Activated CD4-positive, alpha-beta T cell treated with anti-CD3 and anti-CD28 coated beads for 4 hours (primary cell): Measurements from ENCODE around the gene NEU4.
"Not testable (repeated sequence)": the region's sequence is repeated elsewhere in the genome, so short reads cannot be mapped to it uniquely, and the experiment has no call there.

Experiments
- DNase-seq, 2 donors: peaks; one replicate each; pipeline ENCODE4 v3.0.0-alpha.2; 2020

Gene NEU4

GRCh38 chr2:241808721-241809382 is at the start of gene NEU4:
NEU4 (plus strand) TSS chr2:241809193; CDS start chr2:241814485, 5,292 bp downstream.
- DNase-seq: no peak

- DNase-seq: not testable (repeated sequence)
These were observed 49.1 kb upstream of the NEU4 start for GRCh38 chr2:241759893-241760292.

- DNase-seq: no peak
These were observed 48.7 kb upstream of the NEU4 start for GRCh38 chr2:241760301-241760771.

- DNase-seq: no peak
These were observed 46.6 kb upstream of the NEU4 start for GRCh38 chr2:241762321-241762932.

GRCh38 chr2:241762933-241763369 is 46.0 kb upstream of the NEU4 start:
- peak; percentile 37 to 45 for DNase-seq

GRCh38 chr2:241763551-241764274 is 45.3 kb upstream of the NEU4 start:
- no peak for DNase-seq

GRCh38 chr2:241764275-241765241 is 44.4 kb upstream of the NEU4 start:
- DNase-seq: no peak

GRCh38 chr2:241767464-241768250 is 41.3 kb upstream of the NEU4 start:
- DNase-seq: no peak

GRCh38 chr2:241768251-241768711 is 40.7 kb upstream of the NEU4 start:
- DNase-seq: no peak

GRCh38 chr2:241768850-241769249 is 40.1 kb upstream of the NEU4 start:
- DNase-seq: no peak

GRCh38 chr2:241769819-241770184 is 39.2 kb upstream of the NEU4 start:
- DNase-seq: no peak

GRCh38 chr2:241770185-241770935 is 38.6 kb upstream of the NEU4 start:
- no peak for DNase-seq

GRCh38 chr2:241770936-241771285 is 38.1 kb upstream of the NEU4 start:
- DNase-seq: no peak

- DNase-seq: no peak
These were observed 37.5 kb upstream of the NEU4 start for GRCh38 chr2:241771286-241772062.

GRCh38 chr2:241772063-241772499 is 36.9 kb upstream of the NEU4 start:
- no peak for DNase-seq

GRCh38 chr2:241773511-241774418 is 35.2 kb upstream of the NEU4 start:
- DNase-seq: no peak

- no peak for DNase-seq
These were observed 34.4 kb upstream of the NEU4 start for GRCh38 chr2:241774419-241775222.
